ENCODE measurements around the gene TYK2. TPM values are rescaled to one million over a fixed set of nuclear protein-coding genes. Genes with fewer than 3 reads are reported as not detected.

TYK2 gene
- total and polyA plus RNA-seq, 2 of the 4 experiments (the other 2 are of a cell fraction), result 40.9 to 97.9 TPM

GRCh38 chr19:10364644-10365043, 15.7 kb downstream of the TYK2 start:
- H3K9me1 ChIP-seq (ENCODE audit: insufficient read depth, low read length), result no peaks in the 10 kb centered on the region
- no peak overlapping the region for H2BK5ac ChIP-seq (ENCODE audit: low read depth, low read length, poor library complexity, severe bottlenecking)
- no peak overlapping the region for H4K8ac ChIP-seq (ENCODE audit: low read depth in 2 of 2, low read length in 2 of 2)
- no peaks in the 10 kb centered on the region for H3K4me1 ChIP-seq (ENCODE audit: control insufficient read depth, insufficient read depth, low read length)
- H3K4me3 ChIP-seq (ENCODE audit: insufficient read depth, low read depth, low read length), result no peak overlapping the region
- H3K9me3 ChIP-seq (ENCODE audit: control insufficient read depth, insufficient read depth, low read length), result no peaks in the 10 kb centered on the region
- H4K20me1 ChIP-seq (ENCODE audit: insufficient read depth, low read length), result peaks cover 9% of the 10 kb centered on the region
- H2BK120ac ChIP-seq (ENCODE audit: low read depth, low read length), result no peak overlapping the region
- H3K4ac ChIP-seq (ENCODE audit: low read depth, low read length), result no peak overlapping the region
- no peak for DNase-seq
- H4K5ac ChIP-seq (ENCODE audit: low read depth, low read length), result no peak overlapping the region
- no peak overlapping the region for H4K91ac ChIP-seq (ENCODE audit: insufficient read depth, low read depth, low read length)
- in situ Hi-C loops (cut with MboI; ENCODE audit: low sequenced_read_pairs) (no loop called here), intact Hi-C loops (cut with micrococcal nuclease) (no loop called here), dilution Hi-C loops (cut with HindIII; ENCODE audit: low sequenced_read_pairs, unreplicated experiment) (no loop called here)
- WGBS, 2 experiments (ENCODE audit: extremely low coverage in 2 of 2, insufficient read length in 1 of 2), result 90% methylated on average over 18 of the region's 19 CpGs; no CpG with 5 or more reads in 1 of the 2 experiments
- no peak overlapping the region for H3K27ac ChIP-seq (ENCODE audit: insufficient read depth, low read length)
- no TSS peak for BruUV-seq (replicated peaks)
- no peak overlapping the region for H2AK5ac ChIP-seq (ENCODE audit: low read depth, low read length)
- no peak overlapping the region for H2AK9ac ChIP-seq (replicated peaks; ENCODE audit: low read depth, low read length, poor library complexity)
- no peak overlapping the region for H2BK20ac ChIP-seq (ENCODE audit: low read depth, low read length)
- H2AFZ ChIP-seq (replicated peaks; ENCODE audit: low read length, poor library complexity), result no peak overlapping the region
- no peak overlapping the region for H3K18ac ChIP-seq (ENCODE audit: low read depth, low read length)
- POLR2A ChIA-PET (ENCODE audit: unreplicated experiment), result no interaction called here
- H3K9ac ChIP-seq (ENCODE audit: low read depth, low read length), result no peak overlapping the region
- H3K36me3 ChIP-seq (ENCODE audit: control insufficient read depth, insufficient read depth, low read length), result peaks cover 74% of the 10 kb centered on the region
- no peak overlapping the region for H3K4me2 ChIP-seq (ENCODE audit: low read depth, low read length)
- CTCF ChIA-PET, result no interaction called here
- peaks cover 0 to 13% of the 10 kb centered on the region in 2 experiments; a peak in 1 of 4 replicates for H3K79me1 ChIP-seq (ENCODE audit: low read depth in 1 of 2, low read length in 2 of 2)
- no peak overlapping the region for H3K56ac ChIP-seq (ENCODE audit: extremely low read depth, insufficient read depth, low read length)
- no peak overlapping the region for H3K14ac ChIP-seq (replicated peaks; ENCODE audit: low read depth, low read length)
- no peaks in the 10 kb centered on the region for H3K27me3 ChIP-seq (ENCODE audit: control insufficient read depth, insufficient read depth, low read length)
- no peak overlapping the region for H3K23ac ChIP-seq (ENCODE audit: low read depth, low read length)
- no peak for TF ChIP-seq RAD21 (IDR thresholded peaks at IDR 0.05; ENCODE audit: low read length)
- no peak for TF ChIP-seq FOS (IDR thresholded peaks at IDR 0.05; ENCODE audit: low read depth, low read length)
- no peak for TF ChIP-seq MAFK (IDR thresholded peaks at IDR 0.05; ENCODE audit: low read depth, low read length)
- TF ChIP-seq CHD1 (IDR thresholded peaks at IDR 0.05; ENCODE audit: low read depth, low read length), result no peak
- no peak for TF ChIP-seq SMC3 (IDR thresholded peaks at IDR 0.05; ENCODE audit: low read depth, low read length)
- TF ChIP-seq RFX5 (IDR thresholded peaks at IDR 0.05; ENCODE audit: low read depth, low read length), result no peak
- TF ChIP-seq CEBPB (IDR thresholded peaks at IDR 0.05; ENCODE audit: low read depth, low read length), result no peak
- no peak for TF ChIP-seq NFE2L2 (IDR thresholded peaks at IDR 0.05; ENCODE audit: low read depth, low read length)
- no peak for TF ChIP-seq RCOR1 (IDR thresholded peaks at IDR 0.05; ENCODE audit: insufficient replicate concordance, low read length)
- no peak for TF ChIP-seq USF2 (IDR thresholded peaks at IDR 0.05; ENCODE audit: low read depth, low read length)
- H2BK15ac ChIP-seq (ENCODE audit: low read depth, low read length), result no peak overlapping the region
- ATAC-seq (ENCODE audit: low read depth), result no peak

All from IMR-90 (cell line).